ENCODE data around the gene USO1.

USO1 gene

DNA sequence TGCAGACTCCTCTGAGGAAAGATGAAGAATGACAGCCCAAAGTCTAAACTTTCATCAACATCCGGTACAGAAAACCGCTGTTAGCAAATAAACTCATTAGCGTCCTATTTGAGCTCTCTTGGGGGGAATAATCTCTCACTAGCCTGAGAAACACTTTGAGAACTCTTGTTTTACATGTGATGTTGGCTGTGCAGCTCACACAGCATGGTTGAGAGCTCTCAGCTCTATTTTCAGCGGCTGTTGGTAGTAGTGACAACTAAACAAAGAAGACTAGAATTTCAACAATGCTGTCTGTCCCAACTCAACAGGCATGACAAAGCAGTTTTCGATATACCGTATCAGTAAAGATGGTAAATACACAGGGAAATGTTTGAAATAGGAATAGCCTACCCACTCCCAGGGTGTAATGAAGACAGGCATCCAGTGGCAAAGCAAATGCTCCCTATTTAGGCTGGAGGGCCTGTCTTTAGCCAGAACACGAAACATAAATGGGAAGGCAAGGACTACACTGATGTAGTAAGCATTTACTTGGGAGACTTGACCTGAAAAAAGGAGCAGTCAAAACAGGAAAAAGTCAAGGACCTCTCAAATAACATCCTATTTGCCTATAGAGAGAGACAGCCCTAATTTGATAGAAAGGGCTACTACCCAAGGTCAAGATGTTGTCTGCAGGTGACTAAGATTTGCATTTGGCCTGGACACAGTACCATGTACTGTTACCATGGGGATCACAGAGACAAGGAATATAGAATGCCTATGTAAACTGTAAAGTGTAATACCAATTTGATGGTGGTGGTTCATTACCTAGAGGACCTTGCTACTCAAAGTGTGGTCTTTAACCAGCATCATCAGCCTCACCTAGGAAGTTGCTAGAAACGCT is 117.5 kb downstream of the USO1 start:
- no peak for TF ChIP-seq FOXP2 (optimal IDR thresholded peaks at IDR 0.05; ENCODE audit: borderline replicate concordance, extremely low read depth, extremely low read length, insufficient read depth)
- TF ChIP-seq, protein P1, sequence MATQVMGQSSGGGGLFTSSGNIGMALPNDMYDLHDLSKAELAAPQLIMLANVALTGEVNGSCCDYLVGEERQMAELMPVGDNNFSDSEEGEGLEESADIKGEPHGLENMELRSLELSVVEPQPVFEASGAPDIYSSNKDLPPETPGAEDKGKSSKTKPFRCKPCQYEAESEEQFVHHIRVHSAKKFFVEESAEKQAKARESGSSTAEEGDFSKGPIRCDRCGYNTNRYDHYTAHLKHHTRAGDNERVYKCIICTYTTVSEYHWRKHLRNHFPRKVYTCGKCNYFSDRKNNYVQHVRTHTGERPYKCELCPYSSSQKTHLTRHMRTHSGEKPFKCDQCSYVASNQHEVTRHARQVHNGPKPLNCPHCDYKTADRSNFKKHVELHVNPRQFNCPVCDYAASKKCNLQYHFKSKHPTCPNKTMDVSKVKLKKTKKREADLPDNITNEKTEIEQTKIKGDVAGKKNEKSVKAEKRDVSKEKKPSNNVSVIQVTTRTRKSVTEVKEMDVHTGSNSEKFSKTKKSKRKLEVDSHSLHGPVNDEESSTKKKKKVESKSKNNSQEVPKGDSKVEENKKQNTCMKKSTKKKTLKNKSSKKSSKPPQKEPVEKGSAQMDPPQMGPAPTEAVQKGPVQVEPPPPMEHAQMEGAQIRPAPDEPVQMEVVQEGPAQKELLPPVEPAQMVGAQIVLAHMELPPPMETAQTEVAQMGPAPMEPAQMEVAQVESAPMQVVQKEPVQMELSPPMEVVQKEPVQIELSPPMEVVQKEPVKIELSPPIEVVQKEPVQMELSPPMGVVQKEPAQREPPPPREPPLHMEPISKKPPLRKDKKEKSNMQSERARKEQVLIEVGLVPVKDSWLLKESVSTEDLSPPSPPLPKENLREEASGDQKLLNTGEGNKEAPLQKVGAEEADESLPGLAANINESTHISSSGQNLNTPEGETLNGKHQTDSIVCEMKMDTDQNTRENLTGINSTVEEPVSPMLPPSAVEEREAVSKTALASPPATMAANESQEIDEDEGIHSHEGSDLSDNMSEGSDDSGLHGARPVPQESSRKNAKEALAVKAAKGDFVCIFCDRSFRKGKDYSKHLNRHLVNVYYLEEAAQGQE (IDR thresholded peaks at IDR 0.05; ENCODE audit: insufficient read depth in 1 of 2, low read depth in 2 of 2, low read length in 2 of 2), result no peak
- no peak for TF ChIP-seq TAF1 (IDR thresholded peaks at IDR 0.05; ENCODE audit: borderline replicate concordance, insufficient read depth, low read length)
- TF ChIP-seq SIN3A (IDR thresholded peaks at IDR 0.05; ENCODE audit: borderline replicate concordance, insufficient read depth, low read length), result no peak
- no peak for TF ChIP-seq POLR2AphosphoS5 (IDR thresholded peaks at IDR 0.05; ENCODE audit: low read depth, low read length)

DNA sequence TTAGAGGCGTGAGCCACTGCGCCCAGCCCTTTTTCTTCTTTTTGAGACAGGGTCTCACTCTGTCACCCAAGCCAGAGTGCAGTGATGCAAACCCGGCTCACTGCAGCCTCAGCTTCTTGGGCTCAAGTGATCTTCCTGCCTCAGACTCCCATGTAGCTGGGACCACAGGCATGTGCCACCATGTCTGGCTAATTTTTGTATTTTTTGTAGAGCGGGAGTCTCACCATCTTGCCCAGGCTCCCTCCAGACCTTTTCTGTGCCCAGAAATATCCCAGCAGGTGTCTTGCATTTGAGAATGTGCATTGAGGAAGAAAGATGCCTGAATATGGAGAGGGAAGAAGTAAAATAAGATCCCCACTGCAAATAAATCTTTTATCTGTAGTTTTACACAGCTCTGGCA is 119.2 kb downstream of the USO1 start:
- TF ChIP-seq TAF1 (IDR thresholded peaks at IDR 0.05; ENCODE audit: borderline replicate concordance, insufficient read depth, low read length) (no peak), POLR2AphosphoS5 (IDR thresholded peaks at IDR 0.05; ENCODE audit: low read depth, low read length) (no peak), FOXP2 (optimal IDR thresholded peaks at IDR 0.05; ENCODE audit: borderline replicate concordance, extremely low read depth, extremely low read length, insufficient read depth) (no peak)
- TF ChIP-seq, protein P1 (IDR thresholded peaks at IDR 0.05; ENCODE audit: insufficient read depth in 1 of 2, low read depth in 2 of 2, low read length in 2 of 2), result no peak

DNA sequence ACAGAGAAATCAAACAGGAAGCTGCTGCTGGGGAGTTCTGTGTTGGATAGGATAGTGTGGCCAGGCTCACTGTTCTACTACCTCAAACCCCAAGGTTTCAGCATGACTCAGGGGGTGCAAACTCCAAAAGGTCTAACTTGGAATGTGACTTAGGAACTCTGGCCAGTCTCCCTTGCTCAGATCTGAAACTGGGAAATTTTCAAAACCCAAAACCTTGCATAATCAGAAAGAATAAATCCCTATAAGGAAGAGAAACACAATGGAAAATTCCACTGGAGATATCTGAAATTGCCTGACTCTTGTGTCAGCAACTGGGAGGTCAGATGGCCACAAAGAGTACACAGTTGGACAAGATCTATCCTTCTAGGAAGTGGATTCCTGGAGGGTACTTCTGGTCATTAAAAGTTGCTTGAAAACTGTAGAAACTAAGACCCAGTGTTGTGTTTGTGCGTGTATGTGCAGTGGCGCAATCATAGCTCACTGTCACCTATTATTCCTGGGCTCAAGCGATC is 119.8 kb downstream of the USO1 start:
- TF ChIP-seq, protein P1 (IDR thresholded peaks at IDR 0.05; ENCODE audit: insufficient read depth in 1 of 2, low read depth in 2 of 2, low read length in 2 of 2), result no peak
- TF ChIP-seq POLR2AphosphoS5 (IDR thresholded peaks at IDR 0.05; ENCODE audit: low read depth, low read length), result no peak
- TF ChIP-seq FOXP2 (optimal IDR thresholded peaks at IDR 0.05; ENCODE audit: borderline replicate concordance, extremely low read depth, extremely low read length, insufficient read depth), result no peak
- TF ChIP-seq TAF1 (IDR thresholded peaks at IDR 0.05; ENCODE audit: borderline replicate concordance, insufficient read depth, low read length), result no peak
- no peak for TF ChIP-seq SIN3A (IDR thresholded peaks at IDR 0.05; ENCODE audit: borderline replicate concordance, insufficient read depth, low read length)

DNA sequence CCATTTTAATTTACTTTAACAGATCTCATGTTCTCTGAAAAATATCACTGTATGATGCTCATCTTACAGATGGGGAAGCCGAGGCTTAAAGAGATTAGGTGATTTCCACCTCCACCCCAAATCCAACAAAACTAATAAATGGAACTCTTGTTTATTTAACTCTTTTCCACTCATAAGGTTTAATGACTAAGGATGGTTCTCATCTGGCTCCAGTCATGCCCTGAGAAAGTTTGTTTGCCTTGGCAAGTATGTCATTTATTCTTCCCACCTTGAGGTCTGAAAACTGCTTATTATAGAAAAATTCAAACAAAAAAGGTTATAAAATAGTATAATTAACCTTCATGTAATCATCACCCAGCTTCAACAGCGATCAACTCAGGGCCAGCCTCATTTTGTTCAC is 121.6 kb downstream of the USO1 start:
- TF ChIP-seq SIN3A (IDR thresholded peaks at IDR 0.05; ENCODE audit: borderline replicate concordance, insufficient read depth, low read length) (no peak), FOXP2 (optimal IDR thresholded peaks at IDR 0.05; ENCODE audit: borderline replicate concordance, extremely low read depth, extremely low read length, insufficient read depth) (no peak), POLR2AphosphoS5 (IDR thresholded peaks at IDR 0.05; ENCODE audit: low read depth, low read length) (no peak), TAF1 (IDR thresholded peaks at IDR 0.05; ENCODE audit: borderline replicate concordance, insufficient read depth, low read length) (no peak)
- TF ChIP-seq, protein P1 (IDR thresholded peaks at IDR 0.05; ENCODE audit: insufficient read depth in 1 of 2, low read depth in 2 of 2, low read length in 2 of 2), result no peak

Data from PFSK-1 (cell line).